ENCODE results near the gene SLC27A5.

- TF ChIP-seq CTCF (conservative IDR thresholded peaks at IDR 0.05; ENCODE audit: low read depth, low read length) (no peak), EZH2 (IDR thresholded peaks at IDR 0.05; ENCODE audit: borderline replicate concordance, low read depth, low read length, poor library complexity, severe bottlenecking) (no peak)
Measured at GRCh38 chr19:58468216-58468839, 43.5 kb downstream of the SLC27A5 start.

All from A673 (cell line).